ENCODE data around the gene IPO4. TPM values are rescaled to one million over a fixed set of nuclear protein-coding genes. Genes with fewer than 3 reads are reported as not detected.
A peak's percentile ranks its signal among the peaks of the same experiment; 100 is the strongest.

Gene IPO4
- total RNA-seq, 1 experiment from 2014 or later: 116 TPM

DNA sequence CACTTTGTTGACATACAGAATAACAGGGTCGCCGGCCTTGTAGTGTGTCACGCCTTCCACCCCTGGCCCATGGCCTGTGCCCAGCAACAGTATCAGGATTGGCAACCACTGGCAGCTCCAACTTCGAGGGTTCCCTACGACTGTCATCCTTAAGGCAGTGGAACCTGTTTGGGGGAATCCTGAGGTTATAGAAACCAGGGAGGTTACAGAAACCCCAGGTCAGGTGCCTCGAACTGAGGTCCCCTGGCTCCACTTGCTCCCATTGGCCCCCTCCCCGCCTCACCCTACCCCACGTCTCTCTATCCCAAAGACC lies 6.2 kb upstream of the IPO4 start:
- Mint-ChIP-seq H3K27me3 (ENCODE audit: low read depth) (no peaks in the 10 kb centered on the region), H3K4me3 (peak overlapping the region; percentile 92 to 98), H3K36me3 (ENCODE audit: insufficient read depth in 1 of 3, low read depth in 3 of 3) (peaks cover 13 to 51% (median 49%) of the 10 kb centered on the region in 3 experiments), H3K27ac (no peak overlapping the region; a peak in 1 of 7 replicates), H3K9me3 (no peaks in the 10 kb centered on the region), H3K4me1 (peaks cover 24 to 29% of the 10 kb centered on the region in 2 experiments)
- Histone ChIP-seq H4K91ac (ENCODE audit: insufficient read length, low read depth, low read length) (no peak overlapping the region), H3K18ac (ENCODE audit: insufficient read length, low read depth, low read length) (no peak overlapping the region), H3K4me2 (ENCODE audit: insufficient read depth, insufficient read length, low read length) (peak overlapping the region; percentile 71), H2BK15ac (ENCODE audit: low read depth, low read length) (no peak overlapping the region), H3K14ac (ENCODE audit: insufficient read depth, low read length) (no peak overlapping the region), H3K9ac (ENCODE audit: extremely low read depth, insufficient read length, low read length) (no peak overlapping the region), H2AK5ac (ENCODE audit: insufficient read length, low read length) (no peak overlapping the region), H3T11ph (ENCODE audit: low read length) (no peak overlapping the region), H3K4ac (ENCODE audit: low read depth, low read length) (no peak overlapping the region), H2BK5ac (ENCODE audit: insufficient read length, low read length) (no peak overlapping the region), H3K9me3 (ENCODE audit: control insufficient read depth, low read depth, low read length) (no peaks in the 10 kb centered on the region), H3K27ac (ENCODE audit: insufficient read length, low read depth, low read length) (no peak overlapping the region), H4K20me1 (ENCODE audit: control insufficient read depth, insufficient read depth, insufficient read length) (no peaks in the 10 kb centered on the region), H3K56ac (ENCODE audit: insufficient read length, low read depth, low read length) (no peak overlapping the region), H2BK120ac (ENCODE audit: low read depth, low read length, poor library complexity, severe bottlenecking) (no peak overlapping the region), H2BK20ac (ENCODE audit: low read depth, low read length, poor library complexity, severe bottlenecking) (no peak overlapping the region), H2BK12ac (ENCODE audit: insufficient read length, low read depth, low read length) (no peak overlapping the region), H4K5ac (ENCODE audit: insufficient read length, low read depth, low read length) (no peak overlapping the region), H2AFZ (ENCODE audit: low read length) (no peak overlapping the region), H3K4me1 (ENCODE audit: insufficient read depth, low read length) (no peaks in the 10 kb centered on the region), H3K23me2 (ENCODE audit: insufficient read length, low read depth, low read length, poor library complexity, severe bottlenecking) (peaks cover 8% of the 10 kb centered on the region), H3K79me2 (ENCODE audit: insufficient read depth, low read length) (no peaks in the 10 kb centered on the region), H3K79me1 (ENCODE audit: insufficient read depth, low read depth, low read length, poor library complexity, severe bottlenecking) (no peaks in the 10 kb centered on the region), H3K23ac (ENCODE audit: insufficient read length, low read depth, low read length) (no peak overlapping the region), H4K8ac (replicated peaks; ENCODE audit: insufficient read length, low read depth, low read length) (no peak overlapping the region), H3K27me3 (ENCODE audit: insufficient read depth, low read length) (no peaks in the 10 kb centered on the region)
- TF ChIP-seq CTCF (conservative IDR thresholded peaks at IDR 0.05): no peak
- WGBS (ENCODE audit: extremely low coverage, insufficient read length, low lambda C conversion rate): no CpG with 5 or more reads among the region's 8 CpGs
- DNase-seq: no peak
